ENCODE data around the gene FGD3.

Gene FGD3

GRCh38 chr9:93039456-93039855, 92.1 kb downstream of the FGD3 start:
- Histone ChIP-seq H3K9me3 (replicated peaks; ENCODE audit: insufficient read depth, low read length) (no peaks in the 10 kb centered on the region), H3K27me3 (replicated peaks; ENCODE audit: insufficient read depth, low read length) (no peaks in the 10 kb centered on the region), H3K4me2 (ENCODE audit: low read depth, low read length) (no peak overlapping the region), H3K4me1 (ENCODE audit: low read length) (no peaks in the 10 kb centered on the region), H3K36me3 (replicated peaks; ENCODE audit: insufficient read depth, low read length) (no peaks in the 10 kb centered on the region), H3K9ac (ENCODE audit: low read length) (no peak overlapping the region), H3K27ac (ENCODE audit: low read length) (no peak overlapping the region), H3K79me2 (ENCODE audit: low read length) (no peaks in the 10 kb centered on the region), H4K20me1 (ENCODE audit: insufficient read depth, low read length) (no peaks in the 10 kb centered on the region), H3F3A (ENCODE audit: insufficient read depth, low read length) (no peaks in the 10 kb centered on the region), H3K4me3 (ENCODE audit: low read length) (no peak overlapping the region), H2AFZ (ENCODE audit: low read length) (no peak overlapping the region), H3K9me2 (replicated peaks; ENCODE audit: insufficient read depth, low read length) (no peaks in the 10 kb centered on the region)
- no peak for DNase-seq
- no peak for TF ChIP-seq CTCF (IDR thresholded peaks at IDR 0.05; ENCODE audit: low read length)
- TF ChIP-seq EZH2phosphoT487 (IDR thresholded peaks at IDR 0.05; ENCODE audit: low read length), result no peak
- no peak for TF ChIP-seq EZH2 (optimal IDR thresholded peaks at IDR 0.05; ENCODE audit: low read depth, low read length)

- no peak overlapping the region for H3K4me3 ChIP-seq (ENCODE audit: low read length)
- no peak overlapping the region for H2AFZ ChIP-seq (ENCODE audit: low read length)
- no peak overlapping the region for H3K27ac ChIP-seq (ENCODE audit: low read length)
- no peak overlapping the region for H3K4me2 ChIP-seq (ENCODE audit: low read depth, low read length)
- H3K9me3 ChIP-seq (replicated peaks; ENCODE audit: insufficient read depth, low read length), result no peaks in the 10 kb centered on the region
- H3K4me1 ChIP-seq (ENCODE audit: low read length), result no peaks in the 10 kb centered on the region
- no peaks in the 10 kb centered on the region for H3F3A ChIP-seq (ENCODE audit: insufficient read depth, low read length)
- no peak for TF ChIP-seq CTCF (IDR thresholded peaks at IDR 0.05; ENCODE audit: low read length)
- no peak for TF ChIP-seq EZH2phosphoT487 (IDR thresholded peaks at IDR 0.05; ENCODE audit: low read length)
- TF ChIP-seq EZH2 (optimal IDR thresholded peaks at IDR 0.05; ENCODE audit: low read depth, low read length), result no peak
- H4K20me1 ChIP-seq (ENCODE audit: insufficient read depth, low read length), result no peaks in the 10 kb centered on the region
- H3K9ac ChIP-seq (ENCODE audit: low read length), result no peak overlapping the region
- H3K9me2 ChIP-seq (replicated peaks; ENCODE audit: insufficient read depth, low read length), result no peaks in the 10 kb centered on the region
- no peaks in the 10 kb centered on the region for H3K27me3 ChIP-seq (replicated peaks; ENCODE audit: insufficient read depth, low read length)
- H3K36me3 ChIP-seq (replicated peaks; ENCODE audit: insufficient read depth, low read length), result no peaks in the 10 kb centered on the region
- no peaks in the 10 kb centered on the region for H3K79me2 ChIP-seq (ENCODE audit: low read length)
- no peak for DNase-seq
Measured at GRCh38 chr9:93039976-93040375, 92.7 kb downstream of the FGD3 start.

- Histone ChIP-seq H3K4me2 (ENCODE audit: low read depth, low read length) (no peak overlapping the region), H3K36me3 (replicated peaks; ENCODE audit: insufficient read depth, low read length) (no peaks in the 10 kb centered on the region), H3F3A (ENCODE audit: insufficient read depth, low read length) (no peaks in the 10 kb centered on the region), H3K27me3 (replicated peaks; ENCODE audit: insufficient read depth, low read length) (no peaks in the 10 kb centered on the region), H3K4me3 (ENCODE audit: low read length) (no peak overlapping the region), H3K9ac (ENCODE audit: low read length) (no peak overlapping the region), H3K4me1 (ENCODE audit: low read length) (no peaks in the 10 kb centered on the region), H3K9me2 (replicated peaks; ENCODE audit: insufficient read depth, low read length) (no peaks in the 10 kb centered on the region), H2AFZ (ENCODE audit: low read length) (no peak overlapping the region), H4K20me1 (ENCODE audit: insufficient read depth, low read length) (no peaks in the 10 kb centered on the region), H3K79me2 (ENCODE audit: low read length) (no peaks in the 10 kb centered on the region), H3K27ac (ENCODE audit: low read length) (no peak overlapping the region), H3K9me3 (replicated peaks; ENCODE audit: insufficient read depth, low read length) (no peaks in the 10 kb centered on the region)
- no peak for DNase-seq
- TF ChIP-seq EZH2 (optimal IDR thresholded peaks at IDR 0.05; ENCODE audit: low read depth, low read length), result no peak
- TF ChIP-seq EZH2phosphoT487 (IDR thresholded peaks at IDR 0.05; ENCODE audit: low read length), result no peak
- no peak for TF ChIP-seq CTCF (IDR thresholded peaks at IDR 0.05; ENCODE audit: low read length)
Measured at GRCh38 chr9:93040409-93040808, 93.1 kb downstream of the FGD3 start.
